GM18907 (cell line): ENCODE measurements around the gene INTS6L.

Source experiments
- ATAC-seq: cut with Tn5 transposase; IDR thresholded peaks from one replicate; pipeline ENCODE4 v1.9.1; 2021; ENCODE audit warnings: mild to moderate bottlenecking, moderate library complexity; ENCODE audit not compliant: unreplicated experiment

Gene INTS6L

GRCh38 chrX:135520553-135521404, at the start of gene INTS6L:
INTS6L (plus strand) TSS chrX:135520660; CDS start chrX:135520993, 333 bp downstream.
- peak; percentile 90 for ATAC-seq

- no peak for ATAC-seq
These were observed 44.1 kb upstream of the INTS6L start for GRCh38 chrX:135476378-135476777.

DNA sequence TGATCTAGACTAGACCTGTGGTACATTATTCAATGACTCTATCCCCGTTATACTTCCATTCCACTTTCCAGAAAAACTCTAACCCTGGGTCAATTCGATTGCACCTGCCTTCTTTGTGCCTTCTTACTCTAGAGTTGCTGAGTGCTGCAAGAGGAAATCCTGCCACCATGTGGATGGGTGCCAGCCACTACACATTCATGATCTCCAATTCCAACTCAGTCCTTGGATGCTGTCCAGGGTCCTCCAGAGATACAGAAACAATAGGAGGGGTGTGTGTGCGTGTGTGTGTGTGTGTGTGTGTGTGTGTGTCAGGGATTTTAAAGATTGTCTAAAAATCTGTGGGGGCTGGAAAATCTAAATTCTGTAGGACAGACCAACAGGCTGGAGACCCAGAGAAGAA, 42.9 kb upstream of the INTS6L start:
- ATAC-seq, result no peak

GRCh38 chrX:135480076-135480475, 40.4 kb upstream of the INTS6L start:
- ATAC-seq, result no peak

DNA sequence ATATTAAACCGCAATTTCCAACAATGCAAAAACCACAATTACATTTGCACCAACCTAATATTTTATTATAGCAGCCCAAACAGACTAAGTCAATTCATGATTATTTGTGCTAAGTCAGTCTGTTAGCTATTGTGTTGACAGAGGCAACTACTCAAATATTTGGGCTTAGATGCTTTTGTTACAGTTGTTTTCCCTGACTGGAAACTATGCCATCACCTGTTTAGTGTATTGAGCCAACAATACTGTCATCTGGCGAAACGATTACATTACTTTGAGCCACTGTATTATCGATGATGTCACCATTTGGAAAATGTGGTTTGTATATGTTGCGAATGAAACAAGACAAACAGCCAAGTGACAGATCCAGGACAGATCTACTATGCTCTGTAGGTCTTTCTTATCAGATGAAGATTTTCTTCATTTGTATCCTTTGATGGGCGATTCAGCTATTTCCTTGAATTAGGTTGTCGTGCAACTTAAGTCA, 38.7 kb upstream of the INTS6L start:
- no peak for ATAC-seq

GRCh38 chrX:135484641-135485289, 35.7 kb upstream of the INTS6L start:
- no peak for ATAC-seq

GRCh38 chrX:135489542-135489941, 30.9 kb upstream of the INTS6L start:
- ATAC-seq, result peak; percentile 87

GRCh38 chrX:135490979-135491514, 29.4 kb upstream of the INTS6L start:
- no peak for ATAC-seq

- no peak for ATAC-seq
These were observed 26.0 kb upstream of the INTS6L start for GRCh38 chrX:135494453-135494852.

DNA sequence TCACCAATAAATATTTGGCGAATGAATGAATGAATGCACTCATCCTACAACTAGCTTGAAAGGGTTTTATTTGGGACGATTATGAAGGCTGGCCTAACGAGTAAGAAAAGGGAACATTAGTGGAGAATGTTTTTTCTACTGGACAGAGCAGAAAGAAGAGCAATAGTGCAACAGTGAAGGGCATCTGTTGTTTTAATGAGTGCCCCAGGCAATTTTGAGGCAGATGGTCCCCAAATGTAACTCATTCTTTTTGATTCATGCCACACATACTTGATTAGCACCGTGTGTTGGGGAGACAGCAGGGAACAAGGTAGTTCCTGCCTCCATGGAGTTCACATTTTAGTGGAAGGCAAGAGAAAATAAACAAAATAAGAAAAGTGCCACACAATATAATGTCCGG, 22.7 kb upstream of the INTS6L start:
- no peak for ATAC-seq

- no peak for ATAC-seq
These were observed 22.2 kb upstream of the INTS6L start for GRCh38 chrX:135498236-135498635.

GRCh38 chrX:135505351-135505750, 15.1 kb upstream of the INTS6L start:
- no peak for ATAC-seq

- ATAC-seq, result no peak
These were observed 10.6 kb upstream of the INTS6L start for GRCh38 chrX:135509885-135510284.

- no peak for ATAC-seq
These were observed 7.8 kb upstream of the INTS6L start for GRCh38 chrX:135512508-135513129.

GRCh38 chrX:135513130-135513515, 7.3 kb upstream of the INTS6L start:
- no peak for ATAC-seq

DNA sequence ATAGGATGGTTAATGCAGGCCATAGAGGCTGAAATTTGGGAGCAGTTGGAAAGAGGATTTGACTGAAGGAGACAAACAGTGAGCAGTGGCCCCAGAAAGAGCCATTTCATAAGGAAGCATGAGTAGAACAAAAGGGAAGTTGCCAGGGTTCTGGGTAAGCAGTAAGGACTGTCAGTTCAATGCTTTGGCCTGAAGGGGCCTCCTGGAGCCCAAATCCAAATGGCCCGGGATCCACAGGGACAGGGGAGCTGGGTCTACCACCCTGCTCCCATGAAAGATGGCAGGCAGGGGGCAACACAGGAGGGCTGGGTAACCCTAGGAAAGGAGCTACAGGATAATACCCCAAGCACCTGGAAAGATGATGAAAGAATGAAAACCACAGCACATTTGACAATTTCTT, 4.1 kb upstream of the INTS6L start:
- ATAC-seq, result no peak

- no peak for ATAC-seq
These were observed 2.3 kb upstream of the INTS6L start for GRCh38 chrX:135518161-135518560.

DNA sequence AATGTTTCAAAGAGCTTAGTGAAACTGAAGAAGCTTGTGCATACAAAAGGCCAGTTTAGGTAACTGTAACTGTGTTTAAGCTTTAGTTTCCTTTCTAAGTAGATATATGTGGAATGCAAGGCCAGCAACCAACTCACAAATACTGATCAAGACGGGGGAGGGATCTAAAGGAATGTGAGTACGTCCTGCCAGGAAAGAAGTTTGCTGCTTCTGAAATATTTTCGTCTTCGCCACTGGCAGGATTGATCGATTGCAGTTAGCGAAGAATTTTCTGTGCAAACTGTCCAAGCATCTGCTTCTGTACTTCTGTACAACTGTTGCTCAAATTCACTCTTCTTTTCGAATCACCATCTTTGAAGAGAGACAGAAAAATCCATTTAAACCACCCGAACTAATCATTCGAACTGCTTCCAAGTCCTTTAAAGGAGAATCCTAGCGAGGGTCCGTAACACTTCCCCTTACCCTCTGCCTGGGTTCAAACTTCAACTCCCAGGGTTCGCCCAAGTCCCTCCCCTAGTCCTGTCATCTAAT, 373 bp upstream of the INTS6L start:
- ATAC-seq, result peak; percentile 5

DNA sequence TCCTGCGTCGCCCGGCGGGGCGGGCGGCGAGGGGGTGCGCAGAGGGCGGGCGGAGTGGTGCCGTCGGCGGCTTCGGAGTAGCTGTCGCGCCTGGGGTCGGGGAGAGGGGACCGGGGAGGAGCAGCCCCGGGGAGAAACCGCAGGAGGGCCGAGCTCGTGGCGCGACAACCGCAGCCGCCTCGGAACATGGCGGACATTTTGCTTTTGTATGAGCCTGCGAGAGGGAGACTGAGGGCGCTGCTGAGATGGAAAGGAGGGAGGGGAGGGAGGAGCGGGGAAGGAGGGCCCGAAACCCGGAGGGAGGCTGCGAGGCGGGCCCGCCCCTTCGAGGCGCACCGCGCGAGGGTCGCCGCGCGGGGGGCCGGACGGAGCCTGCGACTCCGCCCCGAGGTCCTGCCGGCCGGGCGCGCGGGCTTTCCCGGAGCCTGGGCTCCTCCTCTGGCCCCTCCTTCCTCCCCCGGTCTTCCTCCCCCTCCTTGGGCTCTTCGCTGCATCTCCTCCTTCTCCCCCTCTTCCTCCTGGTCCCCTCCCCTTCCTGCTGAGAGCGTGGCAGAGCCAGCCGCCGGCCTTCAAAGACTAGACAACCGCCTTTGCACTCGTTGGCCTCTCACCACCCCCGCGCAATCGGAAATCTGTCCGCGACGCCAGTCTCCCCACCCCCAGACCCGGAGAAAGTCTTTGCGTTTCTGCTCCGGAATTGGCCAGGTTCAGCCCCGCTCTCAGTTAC, 1.1 kb downstream of the INTS6L start:
- ATAC-seq, result peak; percentile 58

GRCh38 chrX:135522132-135522530, 1.7 kb downstream of the INTS6L start:
- ATAC-seq, result no peak
